Fibroblast of lung (primary cell): ENCODE data around the gene LRP1-AS. TPM values are rescaled to one million over a fixed set of nuclear protein-coding genes. Genes with fewer than 3 reads are reported as not detected.

Source experiments
- DNase-seq, 2 donors: peaks; one replicate each; pipeline versions ENCODE4 v3.0.0 to v3.0.0-alpha.2; 2010; ENCODE audit warnings: low read depth in 2 of 2
- H2AFZ ChIP-seq: 2 replicates; pipeline ENCODE4 v1.5.1; 2012; ENCODE audit warnings: low read length, control low read depth, inconsistent platforms
- H3K27ac ChIP-seq: 2 replicates; pipeline ENCODE4 v1.5.1; 2011; ENCODE audit warnings: low read length, control low read depth; ENCODE audit not compliant: insufficient read depth
- H3K27me3 ChIP-seq: 2 replicates; pipeline ENCODE4 v1.5.1; 2011; ENCODE audit warnings: mild to moderate bottlenecking, low read length; ENCODE audit not compliant: control insufficient read depth, insufficient read depth
- H3K36me3 ChIP-seq: 2 replicates; pipeline ENCODE4 v1.5.1; 2011; ENCODE audit warnings: low read length; ENCODE audit not compliant: control insufficient read depth, insufficient read depth
- H3K4me1 ChIP-seq: 2 replicates; pipeline ENCODE4 v1.5.1; 2011; ENCODE audit warnings: low read length; ENCODE audit not compliant: control insufficient read depth, insufficient read depth; ENCODE audit errors: extremely low read depth
- H3K4me2 ChIP-seq: 2 replicates; pipeline ENCODE4 v1.5.1; 2011; ENCODE audit warnings: low read length, control low read depth; ENCODE audit not compliant: insufficient read depth; ENCODE audit errors: extremely low read depth
- H3K4me3 ChIP-seq, 4 experiments: fragments of 200-600 bp in 1 of 4; sonication (generic) in 1 of 4; replicated peaks in 1 of 4; 2 replicates each; pipeline ENCODE4 v1.5.1; 2011 to 2016; ENCODE audit warnings: low read length in 4 of 4, low read depth in 3 of 4, mild to moderate bottlenecking in 3 of 4, control low read depth in 2 of 4, inconsistent platforms in 1 of 4, mixed read lengths in 1 of 4; ENCODE audit not compliant: insufficient read depth in 1 of 4; ENCODE audit errors: control extremely low read depth in 1 of 4
- H3K79me2 ChIP-seq: 2 replicates; pipeline ENCODE4 v1.5.1; 2012; ENCODE audit warnings: mild to moderate bottlenecking, low read length, inconsistent platforms; ENCODE audit not compliant: control insufficient read depth, insufficient read depth
- H3K9ac ChIP-seq: 2 replicates; pipeline ENCODE4 v1.5.1; 2011; ENCODE audit warnings: mild to moderate bottlenecking, low read length, control low read depth; ENCODE audit not compliant: insufficient read depth
- H3K9me3 ChIP-seq: 2 replicates; pipeline ENCODE4 v1.5.1; 2012; ENCODE audit warnings: low read depth, low read length; ENCODE audit not compliant: control insufficient read depth, insufficient read depth
- H4K20me1 ChIP-seq: 2 replicates; pipeline ENCODE4 v1.5.1; 2011; ENCODE audit warnings: low read length; ENCODE audit not compliant: control insufficient read depth, insufficient read depth; ENCODE audit errors: extremely low read depth
- EZH2 ChIP-seq: IDR thresholded peaks from 2 replicates; pipeline ENCODE4 v1.5.1; 2012; ENCODE audit warnings: low read length, control low read depth, mild to moderate bottlenecking; ENCODE audit errors: missing control alignments
- polyA plus RNA-seq, 2 donors: library from polyadenylated mRNA; depleted of rRNA in 1 of 2; stranded (reverse) in 1 of 2; unstranded in 1 of 2; fragments of >200 nt; gene quantifications; 2 replicates each; pipeline ENCODE4 v1.2.1, GENCODE V29; 2011 to 2012; ENCODE audit warnings: missing spikeins in 1 of 2
- total RNA-seq: library from RNA; depleted of rRNA; stranded (reverse); fragments of >200 nt; gene quantifications from 2 replicates; pipeline ENCODE4 v1.2.1, GENCODE V29; 2014
- TF ChIP-seq, protein P1 (sequence below), 2 donors: IDR thresholded peaks in 1 of 2; conservative IDR thresholded peaks in 1 of 2; 1 replicate in 1 of 2; 2 replicates in 1 of 2; pipeline ENCODE4 v1.5.1; 2011 to 2012; ENCODE audit warnings: low read length in 2 of 2, control low read depth in 1 of 2, inconsistent platforms in 1 of 2, low read depth in 1 of 2, mild to moderate bottlenecking in 1 of 2

LRP1-AS gene
- total and polyA plus RNA-seq, 2 donors (not counting 1 experiment from before 2014, with no cell fraction given), result not detected

DNA sequence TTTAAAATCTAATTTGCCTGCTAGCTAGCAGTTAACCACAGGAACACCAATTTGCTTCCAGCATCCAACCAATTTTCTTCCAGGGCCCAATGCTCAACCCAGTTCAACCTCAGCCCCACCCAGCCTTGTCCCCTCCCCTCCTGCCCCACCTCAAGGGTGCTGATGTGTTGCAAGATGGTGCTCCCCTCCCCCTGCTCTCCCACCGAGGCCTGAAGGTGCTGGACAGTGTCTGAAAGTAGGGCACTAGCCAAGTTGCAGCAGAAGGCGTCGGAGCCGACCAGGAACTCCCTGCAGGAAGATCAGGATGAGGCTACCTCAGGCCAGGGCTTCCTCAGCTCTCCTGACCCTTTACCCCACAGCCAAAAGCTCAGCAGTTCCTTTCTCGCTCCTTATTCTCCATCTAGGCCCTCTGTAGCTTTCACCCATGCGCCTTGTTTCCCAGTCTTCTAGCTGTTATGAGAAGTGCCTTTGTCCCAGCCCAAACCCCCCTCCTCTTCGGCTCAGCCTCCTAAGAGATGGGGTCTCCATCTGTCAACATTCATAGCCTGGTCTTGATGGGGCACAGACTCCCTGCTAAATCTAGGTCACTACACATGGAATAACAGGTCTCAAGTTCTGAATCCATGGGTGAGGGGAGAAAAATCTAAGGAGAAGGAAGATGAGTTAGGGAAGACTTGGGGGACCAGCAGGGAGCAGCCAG, 39.8 kb downstream of the LRP1-AS start:
- no peaks in the 10 kb centered on the region for H4K20me1 ChIP-seq
- H3K9ac ChIP-seq, result no peak overlapping the region
- no peak overlapping the region for H3K4me2 ChIP-seq
- H3K79me2 ChIP-seq, result peaks cover 21% of the 10 kb centered on the region
- no peak overlapping the region for H2AFZ ChIP-seq
- no peaks in the 10 kb centered on the region for H3K9me3 ChIP-seq
- peaks cover 4% of the 10 kb centered on the region for H3K4me1 ChIP-seq
- no peak for TF ChIP-seq EZH2
- TF ChIP-seq, protein P1, sequence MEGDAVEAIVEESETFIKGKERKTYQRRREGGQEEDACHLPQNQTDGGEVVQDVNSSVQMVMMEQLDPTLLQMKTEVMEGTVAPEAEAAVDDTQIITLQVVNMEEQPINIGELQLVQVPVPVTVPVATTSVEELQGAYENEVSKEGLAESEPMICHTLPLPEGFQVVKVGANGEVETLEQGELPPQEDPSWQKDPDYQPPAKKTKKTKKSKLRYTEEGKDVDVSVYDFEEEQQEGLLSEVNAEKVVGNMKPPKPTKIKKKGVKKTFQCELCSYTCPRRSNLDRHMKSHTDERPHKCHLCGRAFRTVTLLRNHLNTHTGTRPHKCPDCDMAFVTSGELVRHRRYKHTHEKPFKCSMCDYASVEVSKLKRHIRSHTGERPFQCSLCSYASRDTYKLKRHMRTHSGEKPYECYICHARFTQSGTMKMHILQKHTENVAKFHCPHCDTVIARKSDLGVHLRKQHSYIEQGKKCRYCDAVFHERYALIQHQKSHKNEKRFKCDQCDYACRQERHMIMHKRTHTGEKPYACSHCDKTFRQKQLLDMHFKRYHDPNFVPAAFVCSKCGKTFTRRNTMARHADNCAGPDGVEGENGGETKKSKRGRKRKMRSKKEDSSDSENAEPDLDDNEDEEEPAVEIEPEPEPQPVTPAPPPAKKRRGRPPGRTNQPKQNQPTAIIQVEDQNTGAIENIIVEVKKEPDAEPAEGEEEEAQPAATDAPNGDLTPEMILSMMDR (conservative IDR thresholded peaks at IDR 0.05 in 1 of 2, IDR thresholded peaks at IDR 0.05 in 1 of 2; ENCODE audit: low read depth in 1 of 2, low read length in 2 of 2), result no peak
- DNase-seq, result no peak
- H3K36me3 ChIP-seq, result peaks cover 19% of the 10 kb centered on the region
- H3K4me3 ChIP-seq, result no peak overlapping the region
- H3K27ac ChIP-seq, result no peak overlapping the region
- no peaks in the 10 kb centered on the region for H3K27me3 ChIP-seq

DNA sequence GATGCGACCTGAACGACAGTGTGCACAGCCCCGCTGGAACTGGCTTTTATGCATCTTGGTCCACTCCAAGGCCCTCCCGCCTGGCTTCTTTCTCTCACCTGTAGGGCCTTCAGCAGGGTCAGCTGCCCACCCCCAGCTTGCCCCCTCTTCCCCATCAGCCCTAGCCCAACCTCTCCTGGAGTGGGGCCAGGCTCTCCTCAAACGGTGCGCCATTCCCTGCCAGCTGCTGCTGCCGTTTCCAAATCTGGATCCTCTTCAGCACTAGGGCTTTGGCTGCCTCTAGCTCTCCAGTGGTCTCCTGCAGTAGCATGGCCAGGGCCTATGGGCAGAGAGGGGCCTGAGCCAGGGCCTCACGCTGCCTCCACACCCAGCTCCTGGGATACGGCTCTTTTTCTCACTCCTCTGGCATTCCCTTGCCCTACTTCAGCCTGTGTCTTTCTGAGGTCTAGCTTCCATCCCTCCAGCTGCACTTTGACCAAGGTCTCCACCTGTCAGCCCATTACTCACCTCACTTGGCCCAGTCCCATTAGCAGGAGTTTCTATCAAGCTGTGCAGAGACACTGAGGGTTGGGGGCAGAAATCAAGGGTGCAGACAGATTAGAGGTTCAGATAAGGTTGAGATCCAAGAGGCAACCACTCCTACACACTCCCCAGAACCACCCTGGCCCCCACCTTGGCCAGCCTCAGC, 41.3 kb downstream of the LRP1-AS start:
- DNase-seq, result no peak
- TF ChIP-seq, protein P1 (conservative IDR thresholded peaks at IDR 0.05 in 1 of 2, IDR thresholded peaks at IDR 0.05 in 1 of 2; ENCODE audit: low read depth in 1 of 2, low read length in 2 of 2), result no peak
- no peak for TF ChIP-seq EZH2
- H3K4me1 ChIP-seq, result no peaks in the 10 kb centered on the region
- H3K79me2 ChIP-seq, result peaks cover 18% of the 10 kb centered on the region
- H3K4me2 ChIP-seq, result no peak overlapping the region
- H3K9ac ChIP-seq, result no peak overlapping the region
- H2AFZ ChIP-seq, result no peak overlapping the region
- no peaks in the 10 kb centered on the region for H4K20me1 ChIP-seq
- no peaks in the 10 kb centered on the region for H3K27me3 ChIP-seq
- no peak overlapping the region for H3K27ac ChIP-seq
- no peaks in the 10 kb centered on the region for H3K9me3 ChIP-seq
- H3K4me3 ChIP-seq, result no peak overlapping the region
- H3K36me3 ChIP-seq, result peaks cover 22% of the 10 kb centered on the region

DNA sequence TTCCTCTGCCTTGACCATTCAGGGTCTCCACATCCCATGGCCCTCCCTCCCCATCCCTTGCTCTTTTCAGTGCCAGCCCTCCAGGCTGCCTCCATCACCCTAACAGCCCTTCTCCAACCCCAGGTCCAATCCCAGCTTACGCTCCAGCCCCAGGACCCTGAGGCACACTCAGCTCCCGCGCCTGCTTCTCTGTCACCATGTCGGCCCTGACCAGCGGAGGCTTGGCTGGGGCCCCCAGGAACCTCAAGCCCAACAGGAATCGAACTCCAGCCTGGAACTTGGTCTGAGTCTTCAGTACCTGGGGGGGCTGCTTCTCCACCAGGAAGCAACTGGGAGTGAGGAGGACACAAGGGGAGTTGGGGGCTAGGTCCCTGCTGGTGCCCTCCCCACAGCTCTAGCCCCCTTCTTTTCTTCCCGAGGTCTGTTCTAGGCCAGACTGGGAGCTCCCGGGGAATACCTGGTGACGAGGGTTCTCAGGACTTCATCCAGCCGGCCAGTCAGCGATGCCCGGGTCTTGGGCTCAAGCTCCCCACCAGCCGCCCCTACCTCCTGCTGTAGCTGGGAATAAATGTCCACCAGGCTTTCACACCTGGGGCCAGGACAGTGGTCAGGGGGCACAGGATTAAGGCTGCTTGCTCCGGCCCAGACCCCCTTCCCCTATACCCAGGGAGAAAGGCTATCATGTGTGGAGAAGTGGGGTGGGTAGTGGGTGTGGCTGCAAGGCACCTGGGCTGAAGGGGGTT, 42.2 kb downstream of the LRP1-AS start:
- TF ChIP-seq, protein P1 (conservative IDR thresholded peaks at IDR 0.05 in 1 of 2, IDR thresholded peaks at IDR 0.05 in 1 of 2; ENCODE audit: low read depth in 1 of 2, low read length in 2 of 2), result no peak
- no peak for TF ChIP-seq EZH2
- no peak overlapping the region for H2AFZ ChIP-seq
- H3K4me2 ChIP-seq, result no peak overlapping the region
- no peak for DNase-seq
- H3K27me3 ChIP-seq, result no peaks in the 10 kb centered on the region
- H3K4me3 ChIP-seq, result no peak overlapping the region
- H3K36me3 ChIP-seq, result peaks cover 23% of the 10 kb centered on the region
- no peaks in the 10 kb centered on the region for H3K4me1 ChIP-seq
- H3K9me3 ChIP-seq, result no peaks in the 10 kb centered on the region
- H3K27ac ChIP-seq, result no peak overlapping the region
- H3K79me2 ChIP-seq, result peaks cover 10% of the 10 kb centered on the region
- H3K9ac ChIP-seq, result no peak overlapping the region
- H4K20me1 ChIP-seq, result no peaks in the 10 kb centered on the region
